Hematopoietic multipotent progenitor cell (in vitro differentiated cells): Measurements from ENCODE around the gene GSTM2. TPM values are rescaled to one million over a fixed set of nuclear protein-coding genes. Genes with fewer than 3 reads are reported as not detected.

ENCODE experiments used
- DNase-seq, 3 donors: peaks; one replicate each; pipeline ENCODE4 v3.0.0-alpha.2; 2011 to 2015; ENCODE audit warnings: low read depth in 2 of 3, low spot score in 2 of 3
- total RNA-seq: library from RNA; depleted of rRNA; stranded (reverse); fragments of >200 nt; gene quantifications from one replicate; pipeline ENCODE4 v1.2.3, GENCODE V29; 2012

The GSTM2 gene
- total RNA-seq, 1 donor: 20.7 TPM

DNA sequence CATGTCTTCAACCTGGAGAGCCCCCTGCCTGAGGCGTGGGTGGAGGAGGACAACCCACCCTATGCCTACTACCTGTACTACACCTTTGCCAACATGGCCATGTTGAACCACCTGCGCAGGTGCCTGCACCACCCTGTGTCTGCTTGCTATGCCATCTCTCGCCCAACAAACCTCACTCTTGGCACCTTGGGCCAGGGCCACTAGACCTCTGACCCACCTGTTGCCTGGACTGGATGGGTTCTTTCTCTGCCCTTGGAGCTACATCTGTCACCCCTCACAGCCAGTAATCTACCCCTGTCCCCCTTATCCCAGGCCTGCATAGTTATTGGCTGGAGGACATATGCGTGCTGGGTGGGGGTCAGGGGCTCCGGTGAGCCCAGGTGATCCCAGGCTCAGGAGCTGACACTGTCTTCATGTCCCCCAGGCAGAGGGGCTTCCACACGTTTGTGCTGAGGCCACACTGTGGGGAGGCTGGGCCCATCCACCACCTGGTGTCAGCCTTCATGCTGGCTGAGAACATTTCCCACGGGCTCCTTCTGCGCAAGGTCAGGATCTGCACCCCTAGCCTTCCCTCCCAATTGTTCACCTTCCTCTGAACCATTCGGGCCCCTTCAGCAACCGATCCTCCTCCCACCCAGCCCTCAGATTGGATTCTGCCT is 38.4 kb upstream of the GSTM2 start:
- DNase-seq: no peak

DNA sequence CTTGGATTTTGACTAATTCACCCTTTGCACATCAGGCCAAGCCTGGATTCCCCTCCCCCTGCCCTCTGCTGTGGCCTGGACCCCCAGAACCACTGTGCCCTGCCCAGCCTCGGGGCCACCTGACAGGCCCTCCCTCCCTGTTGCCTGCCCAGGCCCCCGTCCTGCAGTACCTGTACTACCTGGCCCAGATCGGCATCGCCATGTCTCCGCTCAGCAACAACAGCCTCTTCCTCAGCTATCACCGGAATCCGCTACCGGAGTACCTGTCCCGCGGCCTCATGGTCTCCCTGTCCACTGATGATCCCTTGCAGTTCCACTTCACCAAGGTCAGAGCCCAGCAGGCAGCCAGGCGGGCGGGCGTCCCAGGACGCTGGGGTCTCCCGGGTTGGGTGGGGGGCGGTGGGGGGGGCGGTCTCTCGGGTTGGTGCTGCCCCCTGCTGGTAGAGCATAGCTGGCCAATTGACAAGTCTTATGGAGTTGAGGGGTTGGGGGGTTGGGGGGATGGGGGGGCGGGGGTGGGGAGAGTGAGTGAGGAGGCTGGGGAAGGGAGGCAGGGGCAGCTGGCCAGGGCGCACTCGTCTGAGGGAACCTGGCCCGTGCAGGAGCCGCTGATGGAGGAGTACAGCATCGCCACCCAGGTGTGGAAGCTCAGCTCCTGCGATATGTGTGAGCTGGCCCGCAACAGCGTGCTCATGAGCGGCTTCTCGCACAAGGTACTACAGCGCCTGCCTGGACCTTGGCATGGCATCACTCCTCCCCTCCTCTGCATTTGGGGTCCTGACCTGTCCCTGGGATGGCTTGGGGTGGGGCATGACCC is 37.6 kb upstream of the GSTM2 start:
- peak in 1 of 3 donors; percentile 50 for DNase-seq

DNA sequence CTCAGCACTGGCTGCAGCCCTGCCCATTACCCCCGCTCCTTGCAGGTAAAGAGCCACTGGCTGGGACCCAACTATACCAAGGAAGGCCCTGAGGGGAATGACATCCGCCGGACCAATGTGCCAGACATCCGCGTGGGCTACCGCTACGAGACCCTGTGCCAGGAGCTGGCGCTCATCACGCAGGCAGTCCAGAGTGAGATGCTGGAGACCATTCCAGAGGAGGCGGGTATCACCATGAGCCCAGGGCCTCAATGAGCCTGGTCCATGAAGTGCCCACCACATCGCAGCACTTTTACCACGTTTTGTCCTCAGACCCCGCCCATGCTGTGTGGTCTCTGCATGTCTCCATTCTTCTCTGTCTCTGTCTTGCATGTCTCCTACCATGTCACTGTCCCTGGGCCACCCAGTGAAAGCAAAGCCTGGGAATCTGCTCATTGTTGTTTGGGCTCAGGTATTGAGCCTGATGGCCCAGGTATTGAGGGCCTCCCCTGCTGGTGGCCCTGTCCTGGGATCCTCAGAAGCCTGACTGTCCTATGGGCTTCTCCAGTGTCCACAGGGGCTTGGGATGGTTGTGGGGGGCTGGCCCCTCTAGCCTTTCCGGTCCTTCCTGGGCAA is 36.9 kb upstream of the GSTM2 start:
- no peak for DNase-seq

DNA sequence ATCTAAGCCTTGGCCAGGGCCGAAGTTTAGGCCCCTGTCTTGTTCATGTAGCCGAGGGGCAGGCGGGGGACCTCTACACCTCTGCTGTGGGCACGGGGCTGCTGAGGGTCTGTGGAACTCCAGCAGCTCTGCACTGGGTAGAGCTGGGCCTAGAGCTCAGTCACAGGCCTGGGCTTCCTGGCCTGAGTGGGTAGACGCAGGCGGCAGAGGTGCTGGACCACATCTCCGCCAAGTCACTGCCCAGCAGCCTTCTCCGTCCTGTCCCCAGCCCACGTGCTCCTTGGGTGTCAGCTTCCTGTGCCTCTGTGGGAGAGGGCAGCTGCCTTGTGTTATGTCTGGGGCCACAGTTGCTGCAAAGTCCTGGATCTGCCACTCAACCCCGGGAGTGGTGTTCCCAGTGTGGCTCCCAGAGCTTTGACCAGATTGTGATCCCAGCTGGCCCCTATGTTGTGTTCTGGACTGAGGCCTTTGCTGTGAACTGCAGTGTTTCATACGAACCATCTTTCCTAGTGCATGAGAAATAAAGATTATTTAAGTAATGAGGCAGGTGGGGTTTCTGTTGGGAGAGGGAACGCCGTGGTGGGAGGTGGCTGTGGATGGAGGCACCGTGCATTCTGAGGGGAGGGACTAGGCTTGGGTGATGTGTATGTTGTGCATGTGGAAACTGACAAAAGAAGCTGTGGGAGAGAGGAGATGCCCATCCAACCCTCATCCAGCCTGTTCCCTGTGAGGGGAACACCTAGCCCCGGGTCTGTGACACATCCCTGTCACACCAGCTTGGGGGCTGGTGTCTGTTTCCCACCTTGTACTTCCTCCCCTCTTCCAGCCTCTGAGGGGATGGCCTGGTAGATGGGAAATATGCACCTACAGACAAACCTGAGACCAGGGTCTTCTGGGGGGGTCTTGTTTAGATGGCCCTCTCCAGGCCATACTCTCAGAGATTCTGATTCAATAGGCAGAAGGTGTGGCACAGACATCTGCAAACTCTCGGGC is 36.0 kb upstream of the GSTM2 start:
- no peak for DNase-seq

DNA sequence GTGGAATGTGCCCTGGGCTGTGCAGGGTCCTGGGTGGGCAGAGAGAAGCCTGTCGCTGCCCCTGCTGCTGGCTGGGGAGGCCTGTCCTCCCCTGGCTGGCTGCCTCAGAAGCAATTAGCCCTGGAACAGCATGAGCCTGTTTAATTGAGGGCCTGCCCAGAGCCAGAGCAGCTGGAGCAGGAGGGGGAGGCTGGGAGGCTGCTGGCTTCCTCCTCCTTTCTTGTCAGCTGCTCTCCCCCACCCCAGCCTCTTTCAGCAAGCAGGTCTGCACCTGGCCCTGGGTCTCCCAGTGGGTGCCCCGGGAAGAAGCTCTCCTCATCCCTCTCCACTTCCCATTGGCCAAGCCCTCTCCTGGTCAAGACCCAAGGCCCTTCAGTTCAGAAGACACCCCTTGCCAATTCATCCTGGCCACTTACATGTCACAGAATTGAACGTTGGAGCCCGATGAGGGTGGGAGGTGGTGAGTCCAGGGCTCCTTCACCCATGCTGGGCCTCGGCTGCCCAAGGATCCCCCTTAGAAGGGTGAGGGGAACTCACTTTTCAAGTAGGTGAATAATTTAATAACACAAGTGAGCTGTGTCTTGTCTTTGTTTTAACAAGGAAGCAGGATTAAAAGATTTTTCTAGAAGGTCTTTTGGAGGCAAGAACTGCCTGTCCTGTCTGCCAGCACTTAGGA is 35.0 kb upstream of the GSTM2 start:
- DNase-seq: no peak

DNA sequence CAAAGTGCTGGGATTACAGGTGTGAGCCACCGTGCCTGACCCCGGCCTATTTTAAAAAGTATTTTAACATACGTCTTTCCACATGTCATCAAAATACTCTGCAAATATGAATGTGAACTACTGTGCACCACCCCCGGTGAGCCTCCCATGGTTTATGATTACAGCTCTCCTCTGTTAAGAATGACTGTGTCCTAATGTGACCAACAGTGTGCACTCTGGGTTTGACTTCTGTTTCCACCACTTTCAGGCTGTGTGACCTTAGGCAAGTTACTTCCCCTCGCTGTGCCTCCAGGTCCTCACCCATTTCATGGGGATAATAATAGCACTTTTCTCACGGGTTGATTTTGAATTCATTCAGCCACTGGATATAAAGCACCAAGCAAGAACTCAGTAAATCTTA is 33.6 kb upstream of the GSTM2 start:
- DNase-seq: no peak

DNA sequence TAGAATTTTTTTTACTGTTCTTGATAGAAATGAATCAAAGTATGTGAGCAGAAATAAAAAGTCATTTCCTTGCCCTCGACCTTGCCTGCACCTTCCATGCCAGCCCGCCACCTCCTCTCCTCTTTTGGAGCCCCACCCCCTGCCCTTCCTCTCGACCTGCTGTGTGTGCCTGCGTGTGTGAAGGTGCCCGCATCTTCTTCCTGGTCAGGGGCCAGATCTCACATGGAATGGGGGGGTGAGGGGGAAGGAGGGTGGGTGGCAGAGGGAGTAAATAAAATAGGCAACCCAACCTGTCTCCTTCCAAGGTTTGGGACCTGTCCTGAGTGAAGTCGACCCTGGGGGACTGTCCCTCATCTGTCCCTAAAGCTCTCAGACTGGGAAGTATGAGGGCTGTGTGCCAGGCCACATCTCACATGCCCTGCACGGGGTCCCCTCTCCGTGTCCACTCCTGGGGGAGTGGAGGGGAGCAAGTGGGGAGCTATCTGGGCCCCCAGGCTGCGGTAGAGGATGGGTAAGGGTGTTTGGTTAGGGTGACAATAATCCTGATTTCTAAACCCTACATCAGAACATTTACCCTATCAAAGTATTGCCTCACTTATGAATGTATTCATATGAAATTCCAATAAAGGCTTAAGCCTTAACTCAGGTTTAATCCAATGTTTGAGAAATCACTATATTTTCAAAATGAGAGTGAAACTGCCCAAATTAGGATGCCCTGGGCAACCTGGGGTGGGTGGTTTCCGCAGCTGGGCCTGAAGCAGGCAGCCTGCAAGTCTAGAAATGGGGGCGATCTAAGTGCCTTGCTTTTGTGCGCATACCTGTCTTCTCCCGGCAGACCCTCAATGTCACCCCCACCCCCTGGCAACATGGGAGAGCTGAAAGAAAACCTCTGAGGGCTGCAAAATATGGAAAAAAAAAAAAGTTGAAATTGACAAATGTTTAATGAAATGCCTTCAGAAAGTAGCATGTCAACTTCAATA is 32.8 kb upstream of the GSTM2 start:
- no peak for DNase-seq

DNA sequence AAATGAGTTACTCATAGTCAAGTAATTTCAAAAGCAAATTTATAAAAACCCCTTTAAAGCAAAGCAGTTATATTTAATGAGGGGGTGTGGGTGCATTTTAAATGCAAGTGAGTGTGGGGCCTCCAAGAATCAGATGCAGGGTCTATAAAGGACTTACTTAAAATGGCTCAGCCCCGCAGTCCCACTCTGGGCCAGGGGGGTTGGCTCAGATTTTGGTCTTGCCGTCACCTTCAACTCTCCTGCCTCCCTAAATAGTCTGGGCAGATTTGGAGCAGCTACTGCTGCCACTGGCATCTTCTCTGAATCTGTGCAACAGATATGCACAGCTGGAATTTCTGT is 32.0 kb upstream of the GSTM2 start:
- no peak for DNase-seq

DNA sequence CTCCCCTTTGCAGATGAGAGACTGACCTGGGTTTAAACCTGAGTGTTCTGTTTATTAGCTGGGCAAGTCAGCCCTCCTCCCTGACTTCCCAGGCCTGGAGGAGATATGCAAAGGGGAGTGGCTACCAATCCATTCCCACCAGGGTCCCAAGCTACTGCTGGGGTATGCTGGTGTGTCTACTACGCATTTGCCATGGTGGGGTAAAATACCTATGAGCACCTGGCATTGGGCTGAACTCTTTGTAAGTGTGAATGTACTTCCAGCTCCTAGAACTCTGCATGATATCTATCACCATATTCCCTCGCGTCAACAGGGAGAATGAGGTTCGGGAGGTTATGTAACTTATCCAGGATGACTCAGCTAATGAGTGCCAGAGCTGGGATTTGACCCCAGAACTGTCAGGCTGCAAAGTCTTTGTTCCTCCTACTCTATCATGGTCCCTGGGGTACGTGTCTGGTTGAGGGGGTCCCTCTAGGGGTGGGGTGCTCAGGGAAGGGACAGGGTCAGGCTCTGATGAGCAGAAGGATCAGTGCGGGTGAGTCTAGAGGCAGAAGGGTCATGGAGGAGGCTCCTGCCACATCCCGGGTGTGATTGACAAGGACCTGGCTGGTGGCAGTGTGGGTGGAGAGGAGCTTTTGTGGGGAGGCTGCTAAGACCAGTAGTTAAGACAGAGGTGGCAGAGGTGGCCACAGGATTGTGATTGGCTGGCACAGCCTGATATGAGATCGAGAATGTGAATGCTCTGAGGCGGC is 31.5 kb upstream of the GSTM2 start:
- DNase-seq: no peak

DNA sequence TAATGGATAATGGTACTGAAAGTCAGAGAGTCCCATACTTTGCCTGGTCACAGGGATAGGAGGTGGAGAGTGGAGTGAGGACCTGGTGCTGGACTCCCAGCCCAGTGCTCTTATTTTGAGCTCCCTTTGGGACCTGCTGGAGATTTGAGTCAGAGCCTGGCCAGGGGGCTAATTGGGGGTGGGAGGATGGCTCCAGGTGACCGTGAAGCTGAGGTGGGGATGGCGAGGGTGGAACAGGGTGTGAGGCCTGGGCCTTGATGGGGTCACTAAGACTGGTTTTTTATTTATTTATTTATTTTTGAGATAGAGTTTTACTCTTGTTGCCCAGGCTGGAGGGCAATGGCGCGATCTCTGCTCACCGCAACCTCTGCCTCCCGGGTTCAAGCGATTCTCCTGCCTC is 30.4 kb upstream of the GSTM2 start:
- DNase-seq: no peak

DNA sequence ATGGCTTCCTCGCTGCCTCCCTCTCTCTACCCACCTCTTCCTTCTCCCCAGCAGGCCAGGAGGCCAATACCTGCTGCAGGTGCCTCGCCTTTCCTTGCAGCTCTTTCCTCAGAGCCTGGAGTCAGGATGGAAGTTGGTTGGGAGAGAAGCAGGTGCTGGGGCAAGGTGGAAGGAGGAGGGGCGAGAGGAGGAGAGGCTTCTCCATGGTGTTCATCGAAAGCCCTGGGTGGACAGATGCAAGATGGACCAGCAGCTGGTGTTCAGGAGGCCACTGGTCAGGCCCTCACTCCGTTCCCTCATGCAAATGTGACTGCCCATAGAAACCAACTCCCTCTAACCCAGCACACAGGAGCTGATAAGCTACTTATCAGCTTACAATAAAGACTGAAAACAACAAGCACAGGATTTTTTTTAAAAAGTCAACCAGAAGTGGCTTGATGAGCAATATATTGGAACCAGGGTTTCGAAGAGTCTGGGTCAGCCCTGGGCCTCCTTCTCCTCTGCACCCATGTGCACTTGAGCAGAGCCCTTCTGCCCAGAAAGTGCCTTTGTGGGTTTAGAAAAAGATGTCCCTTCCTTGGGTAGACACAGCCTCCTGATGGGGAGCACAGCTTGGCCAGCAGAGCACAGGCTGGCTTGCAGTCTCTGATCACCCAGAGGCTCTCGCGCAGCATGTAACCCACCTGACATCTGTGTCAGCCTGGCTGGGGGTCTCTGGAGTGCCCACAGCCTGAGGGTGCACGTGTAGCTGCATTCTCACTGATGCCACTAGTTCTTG is 28.6 kb upstream of the GSTM2 start:
- DNase-seq: no peak

DNA sequence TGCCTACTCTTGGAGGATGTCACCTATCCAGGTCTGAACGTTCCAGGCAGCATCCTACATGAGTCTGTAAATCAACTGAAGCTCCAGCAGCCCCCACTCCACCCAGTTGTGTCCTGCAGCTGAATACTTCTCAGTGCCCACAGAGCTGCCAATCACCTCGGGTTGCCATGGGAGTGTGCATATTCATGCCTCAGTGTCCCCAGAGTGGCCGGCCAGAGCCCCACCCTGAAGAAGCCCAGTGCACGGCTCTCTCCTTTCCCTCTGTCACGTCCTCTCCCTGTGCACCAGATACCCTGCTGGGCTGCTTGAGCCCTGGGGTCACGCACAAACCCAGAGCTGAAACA is 28.0 kb upstream of the GSTM2 start:
- DNase-seq: no peak

DNA sequence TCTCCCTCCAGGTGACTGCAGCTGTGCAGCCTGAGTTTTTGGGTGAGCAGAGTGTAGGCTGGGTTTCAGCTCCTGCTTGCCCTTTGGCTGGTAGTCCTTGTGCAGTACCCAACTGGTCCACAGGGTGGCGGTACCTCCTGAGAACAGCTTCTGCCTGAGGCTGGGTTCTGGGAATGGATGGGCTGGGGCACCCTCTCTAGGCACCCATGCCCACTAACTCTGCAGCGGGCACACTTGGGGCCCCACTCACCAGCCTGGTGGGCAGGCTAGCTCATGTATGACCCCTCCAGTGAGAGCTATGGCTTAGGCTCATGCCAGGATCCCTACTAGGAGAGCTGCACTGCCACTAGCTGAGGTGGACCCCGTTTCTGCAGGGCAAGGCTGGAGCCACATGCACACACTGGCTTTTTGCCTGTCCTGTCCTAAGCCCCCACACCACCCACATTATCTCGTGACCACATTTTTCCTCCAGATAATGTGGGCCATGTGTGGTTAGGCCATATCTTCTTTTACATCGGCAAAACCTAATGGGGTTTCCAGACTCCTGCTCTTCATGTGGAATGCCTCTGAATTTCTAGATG is 27.5 kb upstream of the GSTM2 start:
- DNase-seq: peak; percentile 68 to 87 (median 75)

DNA sequence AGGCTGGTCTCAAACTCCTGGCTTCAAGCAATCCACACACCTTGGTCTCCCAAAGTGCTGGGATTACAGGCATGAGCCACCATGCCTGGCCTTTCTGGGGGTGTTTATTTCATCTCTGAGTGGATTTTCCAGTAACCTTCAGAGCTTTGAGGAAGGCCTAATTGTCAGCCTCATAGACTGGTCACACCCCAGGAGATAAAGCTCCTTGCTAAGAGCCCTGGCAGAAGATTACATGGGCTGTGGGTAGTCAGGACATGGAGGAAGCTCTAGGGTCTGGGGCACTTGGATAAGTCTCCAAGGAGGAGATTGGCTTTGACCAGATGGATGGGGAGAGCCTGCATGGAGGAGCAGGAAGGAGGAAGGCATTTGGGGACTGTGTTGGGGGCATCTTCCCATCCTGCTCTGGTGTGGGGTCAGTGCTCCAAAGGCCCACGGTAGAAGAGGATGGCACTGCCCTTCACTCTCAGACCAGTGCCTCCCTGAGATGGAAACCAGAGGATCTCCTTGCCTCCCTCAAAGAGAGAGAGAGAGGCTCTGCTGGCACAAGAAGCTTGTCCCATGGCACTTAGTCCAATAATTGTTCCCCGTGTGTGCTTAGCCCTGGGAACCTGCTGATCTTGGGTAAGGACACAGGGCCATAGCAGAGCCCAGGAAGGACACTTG is 26.6 kb upstream of the GSTM2 start:
- DNase-seq: no peak

DNA sequence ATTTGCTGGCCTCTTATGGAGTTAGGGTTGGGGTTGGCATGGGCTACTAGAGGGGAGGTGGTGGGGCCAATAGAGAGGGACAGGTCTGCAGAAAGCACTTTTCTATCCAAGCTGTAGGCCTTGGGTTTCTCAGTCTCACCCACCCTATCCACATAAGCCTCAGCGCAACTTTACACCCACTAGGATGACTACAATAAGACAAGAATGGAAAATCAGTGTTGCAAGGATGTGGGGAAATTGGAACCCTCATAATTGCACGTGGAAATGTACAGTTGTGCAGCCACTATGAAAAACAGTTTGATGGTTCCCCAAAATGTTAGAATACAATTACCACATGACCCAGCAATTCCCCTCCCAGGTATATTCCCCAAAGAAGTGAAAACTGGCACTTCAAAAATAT is 26.0 kb upstream of the GSTM2 start:
- DNase-seq: no peak

DNA sequence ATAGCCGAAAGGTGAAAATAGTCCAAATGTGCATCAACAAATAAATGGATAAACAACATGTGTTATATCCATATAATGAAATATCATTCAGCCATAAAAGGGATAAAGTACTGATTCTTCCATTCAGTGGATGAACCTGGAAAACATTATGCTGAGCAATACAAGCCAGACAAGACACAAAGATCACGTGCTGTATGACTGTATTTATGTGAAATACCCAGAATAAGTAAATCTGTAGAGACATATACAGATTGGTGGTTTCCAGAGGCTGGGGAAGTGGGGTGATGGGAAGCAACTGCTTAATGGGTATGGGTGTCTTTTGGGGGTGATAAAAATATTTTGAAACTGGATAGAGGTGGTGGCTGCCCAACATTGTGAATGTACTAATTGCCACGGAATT is 25.2 kb upstream of the GSTM2 start:
- DNase-seq: no peak
